GM19324 (cell line): ENCODE data around the gene SMIM41.
A peak's percentile ranks its signal among the peaks of the same experiment; 100 is the strongest.
"Not testable (repeated sequence)": the region's sequence is repeated elsewhere in the genome, so short reads cannot be mapped to it uniquely, and the experiment has no call there.

Experiments
- ATAC-seq: cut with Tn5 transposase; IDR thresholded peaks from one replicate; pipeline ENCODE4 v1.9.1; 2021; ENCODE audit warnings: mild to moderate bottlenecking, moderate library complexity; ENCODE audit not compliant: unreplicated experiment, low FRiP score

Gene SMIM41

GRCh38 chr12:52082988-52083637 is 3.6 kb downstream of the SMIM41 start:
- ATAC-seq, result no peak

- ATAC-seq, result no peak
These were observed 4.1 kb downstream of the SMIM41 start for GRCh38 chr12:52083638-52083996.

GRCh38 chr12:52084491-52085231 is 5.2 kb downstream of the SMIM41 start:
- ATAC-seq, result no peak

DNA sequence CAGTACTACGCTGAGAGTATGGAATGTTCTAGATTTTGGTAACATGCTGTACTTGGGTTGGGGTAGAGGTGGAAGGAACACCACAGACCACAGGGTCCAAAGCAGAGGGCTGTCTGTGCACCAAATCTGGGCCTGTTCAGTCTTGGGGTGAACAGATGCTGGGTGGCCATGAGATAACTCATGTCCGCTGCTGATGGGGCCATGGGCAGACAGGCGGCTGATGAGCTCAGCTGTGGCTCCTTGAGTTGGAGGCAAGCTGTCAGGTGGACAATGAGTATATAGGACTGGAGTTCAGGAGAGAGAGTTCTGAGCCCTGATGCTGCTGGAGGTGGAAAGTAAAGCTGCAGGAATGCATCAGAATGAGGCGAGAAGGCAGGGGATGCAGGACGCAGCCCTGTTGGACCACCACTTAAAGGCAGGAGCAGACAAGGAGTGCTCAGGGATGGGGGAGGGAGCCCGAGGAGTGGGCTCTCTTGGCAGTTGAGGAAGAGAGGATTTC is 6.2 kb downstream of the SMIM41 start:
- no peak for ATAC-seq

- ATAC-seq, result no peak
These were observed 6.9 kb downstream of the SMIM41 start for GRCh38 chr12:52086366-52086765.

DNA sequence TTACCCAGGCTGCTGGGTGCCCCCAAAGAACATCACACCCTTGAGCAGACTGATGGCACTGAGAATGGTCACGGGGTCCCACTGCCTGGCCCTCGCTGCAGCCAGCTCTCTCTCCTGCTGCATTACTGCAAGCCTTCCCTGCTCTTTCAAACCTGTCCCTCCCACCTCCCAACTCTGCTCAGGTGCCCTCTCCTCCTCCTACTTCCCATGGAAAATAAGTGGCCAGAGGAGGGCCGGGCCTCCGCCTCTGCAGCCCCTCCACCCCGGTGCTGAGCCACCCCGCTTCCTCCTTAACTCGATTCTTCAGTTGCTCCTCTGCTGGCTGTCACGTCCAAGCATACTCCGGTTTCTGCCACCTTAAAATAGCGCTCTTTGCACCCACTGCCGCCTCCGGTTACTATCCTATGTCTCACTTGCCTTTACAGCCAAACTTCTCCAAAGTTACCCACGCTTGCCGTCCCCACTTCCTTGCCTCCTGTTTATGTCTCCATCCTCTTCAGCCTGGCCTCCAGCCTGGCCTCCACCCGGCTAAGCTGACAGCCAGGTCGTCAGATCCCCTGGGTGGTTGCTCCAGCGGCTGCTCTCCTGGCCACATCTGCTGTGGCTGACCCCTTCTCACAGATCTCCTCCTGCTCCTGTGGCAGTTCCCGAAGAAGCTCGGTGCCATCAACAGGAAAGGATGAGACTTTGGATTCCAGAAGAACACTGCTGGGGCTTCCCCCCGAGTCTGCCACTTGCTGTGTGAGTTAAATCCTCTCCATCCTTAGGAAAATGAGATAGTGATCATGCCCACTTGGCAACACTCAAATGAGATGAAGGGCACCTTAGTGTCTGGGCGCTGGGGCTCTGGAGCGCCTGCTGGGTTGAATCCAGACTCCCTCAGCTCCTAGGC is 7.7 kb downstream of the SMIM41 start:
- ATAC-seq, result no peak

GRCh38 chr12:52087961-52088820 is 8.7 kb downstream of the SMIM41 start:
- no peak for ATAC-seq

DNA sequence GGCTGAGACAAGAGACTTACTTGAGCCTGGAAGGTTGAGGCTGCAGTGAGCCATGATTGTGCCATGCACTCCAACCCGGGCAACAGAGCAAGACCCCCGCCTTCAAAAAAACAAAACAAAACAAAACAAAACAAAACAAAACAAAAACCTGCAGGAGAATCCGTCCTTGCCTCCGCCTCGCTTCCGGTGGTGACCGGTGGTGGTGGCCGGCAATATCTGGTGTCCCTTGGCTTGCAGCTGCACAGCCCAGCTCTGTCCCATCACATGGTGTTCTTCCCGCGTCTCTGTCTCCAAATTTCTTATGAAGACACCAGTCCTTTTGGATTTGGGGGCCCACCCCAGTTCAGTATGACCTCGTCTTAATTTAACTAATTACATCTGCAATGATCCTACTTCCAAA is 10.0 kb downstream of the SMIM41 start:
- ATAC-seq, result no peak

DNA sequence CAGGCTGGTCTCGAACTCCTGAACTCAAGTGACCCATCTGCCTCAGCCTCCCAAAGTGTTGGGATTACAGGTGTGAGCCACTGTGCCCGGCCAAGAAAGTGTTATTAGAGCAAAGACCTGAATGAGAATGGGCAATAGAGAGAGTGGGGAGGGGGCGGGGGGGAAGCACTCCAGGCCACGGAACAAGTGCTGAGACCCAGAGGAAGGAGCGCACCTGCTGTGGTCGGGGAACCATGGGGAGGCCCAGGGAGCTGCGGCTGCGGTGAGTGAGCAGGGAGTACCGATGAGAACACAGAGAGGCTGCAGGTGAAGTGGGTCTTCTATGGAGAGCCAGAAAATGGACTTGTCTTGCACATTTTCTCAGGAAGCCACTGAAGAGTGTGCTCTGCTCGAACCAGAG is 10.8 kb downstream of the SMIM41 start:
- ATAC-seq, result no peak

- no peak for ATAC-seq
These were observed 11.6 kb downstream of the SMIM41 start for GRCh38 chr12:52091061-52091460.

- ATAC-seq, result no peak
These were observed 12.4 kb downstream of the SMIM41 start for GRCh38 chr12:52091869-52092268.

- ATAC-seq, result no peak
These were observed 13.8 kb downstream of the SMIM41 start for GRCh38 chr12:52093346-52093745.

GRCh38 chr12:52096332-52097044 is 17.0 kb downstream of the SMIM41 start:
- ATAC-seq, result no peak

DNA sequence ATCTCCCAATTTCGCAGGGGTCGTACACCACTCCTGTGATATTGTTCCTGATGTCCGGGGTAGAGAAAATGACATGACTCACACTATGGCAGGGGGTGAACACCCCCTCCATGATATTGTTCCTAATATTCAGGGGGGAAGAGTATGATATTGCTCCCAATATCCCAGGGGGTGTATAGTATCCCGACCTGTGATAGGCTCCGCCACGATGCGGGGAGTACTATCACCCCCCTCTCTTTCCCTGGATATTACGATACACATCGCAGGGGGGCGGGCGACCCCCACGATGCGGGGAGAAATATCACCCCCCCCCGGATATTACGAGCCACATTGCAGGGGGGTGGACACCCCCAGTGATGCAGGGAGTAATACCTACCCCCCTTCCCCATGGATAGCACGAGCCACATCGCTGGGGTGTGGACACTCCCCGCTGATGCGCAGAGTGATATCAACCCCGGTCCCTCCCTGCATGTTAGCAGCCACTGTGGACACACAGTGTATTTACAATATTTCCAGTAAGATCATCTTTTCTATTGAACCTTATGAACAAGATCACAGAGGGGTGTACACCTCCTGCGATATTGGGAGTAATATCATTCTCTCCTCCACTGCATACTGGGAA is 17.7 kb downstream of the SMIM41 start:
- ATAC-seq, result no peak

GRCh38 chr12:52104431-52105089 is 25.1 kb downstream of the SMIM41 start:
- ATAC-seq, result not testable (repeated sequence)

DNA sequence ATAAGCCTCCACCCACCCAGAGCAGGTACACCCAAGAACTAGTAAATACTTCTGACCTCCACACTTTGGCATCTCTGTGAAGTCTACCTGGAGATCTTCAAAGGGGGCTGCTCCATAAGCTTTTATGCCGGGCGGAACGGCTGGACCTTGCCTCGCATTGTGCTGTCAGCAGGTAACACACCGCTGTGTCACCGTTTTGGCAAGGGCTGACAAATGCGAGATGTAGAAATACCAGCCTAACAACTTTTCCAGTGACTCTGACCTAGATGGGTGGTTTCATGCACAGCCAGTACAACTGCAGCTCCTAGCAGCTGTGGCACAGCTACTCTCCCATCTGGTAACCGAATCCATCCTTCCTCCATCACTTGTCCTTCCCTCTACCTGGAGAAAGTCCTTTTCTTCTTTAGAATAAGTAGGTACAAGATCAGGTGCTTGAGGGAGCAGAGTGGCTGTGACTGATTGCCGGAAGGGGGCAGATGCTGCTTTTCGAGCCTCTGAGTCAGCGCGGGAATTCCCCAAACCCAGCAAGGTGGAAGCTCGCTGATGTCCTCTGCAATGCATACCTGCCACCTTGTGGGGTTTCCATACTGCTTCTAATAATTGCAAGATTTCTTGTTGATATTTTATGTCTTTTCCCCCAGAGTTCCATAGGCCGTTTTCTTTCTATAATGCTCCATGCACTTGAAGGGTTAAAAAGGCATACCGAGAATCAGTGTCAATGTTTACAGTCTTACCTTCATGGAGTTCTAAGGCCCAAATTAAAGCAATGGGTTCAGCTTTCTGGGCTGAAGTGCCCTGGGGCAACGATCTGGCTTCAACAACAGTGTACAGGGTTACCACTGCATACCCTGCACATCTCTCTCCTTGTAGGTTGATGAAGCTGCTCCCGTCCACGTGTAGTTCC is 37.0 kb downstream of the SMIM41 start:
- not testable (repeated sequence) for ATAC-seq

GRCh38 chr12:52117806-52118475 is 38.4 kb downstream of the SMIM41 start:
- ATAC-seq, result peak; percentile 35
